Kidney capillary endothelial cell (primary cell): ENCODE data around the gene NLN.

Source experiments
- DNase-seq: peaks from one replicate; pipeline ENCODE4 v3.0.0-alpha.2; 2018; ENCODE audit warnings: low spot score

NLN gene

DNA sequence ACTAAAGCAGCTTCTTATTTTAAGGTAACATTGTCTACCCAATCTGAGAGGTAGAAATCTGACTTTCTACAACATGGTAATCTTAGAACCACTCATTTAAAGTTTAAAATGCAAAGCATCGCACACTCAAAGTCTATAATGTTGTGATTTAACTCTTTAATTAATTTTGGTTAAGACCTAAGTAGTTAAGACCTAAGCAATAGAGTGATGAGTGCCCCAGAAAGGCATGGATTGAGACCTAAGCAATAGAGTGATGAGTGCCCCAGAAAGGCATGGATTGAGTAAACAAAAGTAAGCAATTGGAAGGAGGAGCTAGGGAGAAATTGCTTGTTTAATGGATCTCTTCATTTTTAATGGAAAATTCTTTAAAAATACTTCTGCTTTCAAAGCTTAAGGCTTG is 86.8 kb downstream of the NLN start:
- no peak for DNase-seq

DNA sequence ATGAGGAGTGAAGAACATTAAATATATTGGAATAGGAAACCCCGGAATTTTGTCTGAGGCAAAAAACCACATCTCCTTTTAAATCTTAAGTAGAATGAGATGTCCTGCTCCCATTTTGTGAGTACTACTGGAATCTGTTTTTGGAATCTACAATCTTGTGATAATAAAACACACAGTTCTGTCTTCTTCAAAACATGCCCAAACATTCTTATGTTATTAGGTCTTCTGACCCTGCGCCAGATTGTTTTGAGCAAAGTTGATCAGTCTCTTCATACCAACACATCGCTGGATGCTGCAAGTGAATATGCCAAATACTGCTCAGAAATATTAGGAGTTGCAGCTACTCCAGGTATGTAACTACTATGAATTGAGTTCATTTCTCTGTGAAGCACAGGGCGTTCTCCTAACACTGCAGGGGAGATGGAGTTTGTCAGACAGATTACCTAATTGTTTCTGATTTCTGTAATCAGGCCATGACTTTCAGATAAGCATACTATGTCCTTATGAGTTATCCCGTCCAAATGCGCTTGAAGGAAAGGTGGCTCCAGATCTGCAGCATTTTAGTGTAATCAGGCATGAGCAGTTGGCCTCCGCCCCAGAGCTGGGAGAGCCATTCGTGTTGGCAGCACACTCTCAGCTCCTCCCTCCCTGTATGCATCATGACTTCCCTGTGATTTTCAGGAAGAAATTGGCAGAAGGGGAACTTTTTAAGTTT is 88.0 kb downstream of the NLN start:
- no peak for DNase-seq

DNA sequence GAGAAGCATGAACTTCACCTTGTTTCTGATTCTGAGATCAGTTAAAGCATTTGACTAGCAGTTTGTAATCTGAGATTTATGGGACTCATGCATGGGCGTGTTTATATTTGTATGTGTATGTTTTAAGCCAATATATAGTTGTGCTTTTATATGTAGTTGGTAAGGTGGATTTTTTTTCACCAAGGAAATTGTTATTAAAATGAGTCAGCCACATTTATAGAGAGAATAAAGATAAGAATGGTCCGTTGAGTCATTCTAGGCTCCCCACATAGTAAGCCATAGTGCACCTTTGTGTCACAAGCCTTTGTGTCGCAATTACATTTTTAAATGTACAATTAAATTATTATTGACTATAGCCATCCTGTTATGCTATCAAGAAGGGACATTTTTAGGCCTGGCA is 89.0 kb downstream of the NLN start:
- no peak for DNase-seq

GRCh38 chr5:65811885-65812284 is 89.9 kb downstream of the NLN start:
- DNase-seq: no peak

DNA sequence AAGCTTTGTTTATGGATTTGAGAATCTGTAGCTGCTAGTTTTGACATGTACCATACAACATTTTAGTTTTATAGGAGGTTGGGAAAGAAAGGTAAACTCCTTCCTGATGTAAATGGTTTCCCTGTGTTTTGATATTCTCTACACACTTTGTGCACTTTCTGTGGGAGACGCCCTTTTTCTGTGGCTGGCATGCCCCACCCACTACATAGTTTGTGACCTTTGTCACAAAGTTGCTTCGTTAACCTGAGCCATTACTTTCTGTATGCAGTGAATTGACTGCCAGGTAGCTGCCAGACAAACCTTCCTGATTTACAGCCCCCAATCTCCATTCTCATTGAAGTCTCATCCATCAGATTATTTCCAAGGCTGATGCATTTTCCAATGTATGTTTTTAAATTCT is 90.6 kb downstream of the NLN start:
- no peak for DNase-seq

DNA sequence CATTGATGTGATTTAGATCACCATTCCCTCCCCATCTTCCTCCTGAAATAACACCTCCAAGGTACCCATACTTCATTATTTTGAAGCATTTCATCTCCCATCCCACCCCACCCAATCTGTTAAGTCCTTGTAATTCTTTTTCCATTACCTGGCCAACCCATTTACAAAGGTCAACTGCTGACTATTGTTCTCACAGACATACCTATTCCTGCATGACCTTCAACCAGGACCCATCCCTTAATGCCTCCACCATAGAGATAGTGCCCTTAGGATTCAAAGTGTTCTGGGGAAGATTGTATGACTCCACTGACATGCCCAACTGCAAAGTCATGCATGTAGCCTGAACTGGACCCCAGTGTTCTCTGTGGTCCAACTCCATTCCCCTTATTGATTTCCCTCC is 91.2 kb downstream of the NLN start:
- no peak for DNase-seq

DNA sequence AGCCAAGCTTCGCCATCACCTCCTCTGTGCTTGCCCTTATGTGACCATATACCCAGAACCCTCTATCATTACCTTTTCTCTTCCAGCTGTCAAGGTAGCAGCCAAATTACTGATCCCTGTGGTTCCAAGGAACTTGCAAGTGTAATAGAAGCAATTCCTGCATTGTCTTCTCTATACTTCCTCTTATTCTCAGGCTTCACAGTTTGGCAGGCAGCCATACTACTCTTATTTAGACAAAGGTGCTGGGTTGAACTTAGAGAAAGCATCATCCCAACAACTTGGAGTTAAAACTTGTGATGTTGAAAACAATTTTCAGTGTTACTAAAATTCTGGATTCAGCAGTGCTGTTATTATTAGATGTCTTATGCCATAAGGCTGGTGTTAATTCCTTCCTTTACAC is 93.2 kb downstream of the NLN start:
- no peak for DNase-seq

DNA sequence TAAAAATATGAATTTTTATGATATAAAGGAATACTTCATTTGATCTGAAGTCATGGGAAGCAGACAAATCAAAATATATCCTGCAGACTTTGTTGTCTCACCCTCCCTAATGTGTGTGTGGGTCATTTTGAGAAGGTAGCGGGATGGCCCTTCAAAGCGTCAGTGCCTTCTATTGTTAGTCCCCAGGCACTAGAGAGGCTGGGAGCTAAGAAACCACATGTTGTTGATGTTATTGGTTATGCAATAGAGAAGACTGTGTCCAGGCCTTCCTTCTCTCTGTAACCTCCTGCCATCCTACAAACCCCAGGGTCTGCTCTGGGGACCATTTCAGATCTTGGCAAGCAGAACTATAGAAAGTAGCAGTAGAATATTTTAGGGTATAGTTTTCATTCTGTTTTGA is 94.7 kb downstream of the NLN start:
- no peak for DNase-seq

- no peak for DNase-seq
These were observed 95.9 kb downstream of the NLN start for GRCh38 chr5:65817931-65818330.

DNA sequence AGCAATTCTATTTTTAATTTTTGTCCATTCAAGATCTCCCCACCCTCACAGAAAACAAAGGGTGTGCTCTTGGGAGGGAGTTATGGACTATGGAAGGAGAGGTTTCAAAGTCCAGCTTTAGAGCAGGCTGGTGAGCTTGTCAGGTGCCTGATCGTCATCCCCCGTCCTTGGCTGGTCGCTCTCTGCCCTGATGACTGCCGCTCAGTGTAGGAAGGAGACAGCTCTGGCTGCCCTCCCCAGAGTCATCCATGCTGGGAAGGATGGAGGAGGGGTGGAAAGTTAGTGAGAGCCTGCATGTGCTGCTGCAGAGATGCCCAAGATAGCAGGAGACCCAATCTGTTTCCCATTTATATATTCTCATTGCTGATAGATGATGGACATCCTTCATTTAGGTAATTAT is 96.6 kb downstream of the NLN start:
- no peak for DNase-seq

DNA sequence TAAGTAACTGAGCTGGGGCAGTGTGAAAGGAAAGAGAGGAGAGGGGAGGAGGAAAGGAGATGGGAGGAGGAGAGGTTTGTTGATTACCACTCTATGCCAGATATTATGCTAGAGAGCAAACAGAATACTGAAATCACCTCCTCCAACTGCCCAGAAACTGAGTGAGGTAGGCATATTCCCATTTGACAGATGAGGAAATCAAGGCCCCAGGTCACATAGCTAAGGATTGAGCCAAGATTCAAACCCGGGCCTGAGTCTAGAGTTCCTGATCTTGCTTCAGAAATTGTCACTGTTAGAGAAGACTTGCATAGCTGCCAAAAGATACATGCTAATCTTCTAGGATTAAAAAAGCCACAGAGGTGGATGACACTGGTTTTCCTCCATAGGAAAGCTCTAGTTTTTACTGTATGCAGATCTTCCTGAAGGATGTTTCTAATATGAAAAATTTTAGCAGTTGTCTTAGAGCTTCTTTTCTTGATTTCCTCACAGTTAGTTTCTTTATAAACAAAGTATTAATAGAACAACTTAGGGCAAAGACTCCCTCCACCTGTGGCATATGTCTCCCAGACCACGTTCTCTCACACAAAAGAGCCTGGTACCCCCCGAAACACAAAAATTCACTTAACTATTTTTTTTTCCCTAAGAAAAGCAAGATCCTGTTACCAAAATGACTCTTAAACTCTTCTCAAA is 97.4 kb downstream of the NLN start:
- no peak for DNase-seq

- peak; percentile 31 for DNase-seq
These were observed 97.9 kb downstream of the NLN start for GRCh38 chr5:65819905-65820240.

DNA sequence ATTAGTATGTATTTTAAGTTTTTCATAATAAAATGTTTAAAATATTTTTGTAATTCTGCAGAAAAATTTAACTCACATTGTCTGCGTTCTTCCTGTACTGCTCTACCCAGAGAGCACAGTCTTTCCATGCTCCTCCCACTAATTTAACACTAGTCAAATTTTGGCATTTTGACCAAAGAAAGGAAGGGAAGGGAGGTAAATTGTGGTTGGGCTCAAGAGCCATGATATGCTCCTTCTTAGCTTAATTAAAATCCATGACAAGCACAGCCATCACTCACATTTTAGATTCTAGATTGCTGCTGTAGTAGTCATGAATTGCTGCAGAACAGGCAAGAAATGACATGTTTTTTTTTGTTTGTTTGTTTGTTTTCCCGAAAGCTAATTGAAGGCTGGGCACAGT is 98.4 kb downstream of the NLN start:
- no peak for DNase-seq

GRCh38 chr5:65821966-65822365 is 100.0 kb downstream of the NLN start:
- DNase-seq: no peak

- no peak for DNase-seq
These were observed 100.7 kb downstream of the NLN start for GRCh38 chr5:65822710-65823109.

DNA sequence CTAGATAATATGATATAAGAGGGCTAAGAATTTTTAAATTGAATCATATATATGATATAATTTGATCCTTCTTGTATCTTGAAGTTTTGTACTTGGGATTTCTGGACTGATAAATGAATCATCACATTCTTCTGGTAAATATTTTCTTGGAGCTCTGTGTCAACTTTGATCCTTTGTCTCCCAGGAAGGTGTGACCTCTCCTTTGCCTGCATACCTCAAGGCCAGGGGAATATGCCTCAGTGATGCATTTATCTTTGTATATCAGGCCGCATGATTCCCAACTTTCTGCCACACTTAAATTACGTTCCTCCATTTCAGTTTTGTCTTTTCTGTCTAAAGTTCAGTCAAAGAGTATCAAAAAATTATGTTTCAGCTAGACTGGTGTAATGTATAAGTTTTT is 101.2 kb downstream of the NLN start:
- DNase-seq: no peak

DNA sequence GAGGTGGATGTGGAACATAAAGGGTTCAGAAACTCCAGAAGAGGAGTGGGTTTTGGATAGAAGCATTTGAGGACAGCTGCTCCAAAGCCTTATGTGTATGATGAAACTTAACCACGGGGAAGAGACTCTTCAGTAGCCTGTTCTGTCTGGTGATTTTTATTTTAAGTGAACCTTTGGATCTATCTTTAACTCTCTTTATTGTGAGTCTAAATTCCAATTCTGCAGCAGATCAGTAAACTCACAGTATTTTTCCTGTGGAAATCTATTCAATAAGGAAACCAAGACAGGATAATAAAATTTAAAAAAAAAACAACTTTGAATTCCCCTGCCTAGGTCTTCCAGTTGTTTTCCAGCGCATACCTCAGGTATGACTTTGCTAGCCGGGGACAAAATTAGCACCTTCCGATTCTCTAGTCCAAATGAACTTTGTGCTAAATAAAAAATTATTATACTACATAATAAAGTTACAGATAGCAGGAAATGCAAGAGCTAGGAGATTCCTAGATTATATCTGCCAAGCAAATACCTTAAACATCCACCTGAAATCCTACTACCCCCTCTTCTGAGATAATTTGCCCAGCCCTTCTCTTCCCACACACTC is 101.9 kb downstream of the NLN start:
- DNase-seq: no peak

- DNase-seq: no peak
These were observed 103.7 kb downstream of the NLN start for GRCh38 chr5:65825408-65826328.

DNA sequence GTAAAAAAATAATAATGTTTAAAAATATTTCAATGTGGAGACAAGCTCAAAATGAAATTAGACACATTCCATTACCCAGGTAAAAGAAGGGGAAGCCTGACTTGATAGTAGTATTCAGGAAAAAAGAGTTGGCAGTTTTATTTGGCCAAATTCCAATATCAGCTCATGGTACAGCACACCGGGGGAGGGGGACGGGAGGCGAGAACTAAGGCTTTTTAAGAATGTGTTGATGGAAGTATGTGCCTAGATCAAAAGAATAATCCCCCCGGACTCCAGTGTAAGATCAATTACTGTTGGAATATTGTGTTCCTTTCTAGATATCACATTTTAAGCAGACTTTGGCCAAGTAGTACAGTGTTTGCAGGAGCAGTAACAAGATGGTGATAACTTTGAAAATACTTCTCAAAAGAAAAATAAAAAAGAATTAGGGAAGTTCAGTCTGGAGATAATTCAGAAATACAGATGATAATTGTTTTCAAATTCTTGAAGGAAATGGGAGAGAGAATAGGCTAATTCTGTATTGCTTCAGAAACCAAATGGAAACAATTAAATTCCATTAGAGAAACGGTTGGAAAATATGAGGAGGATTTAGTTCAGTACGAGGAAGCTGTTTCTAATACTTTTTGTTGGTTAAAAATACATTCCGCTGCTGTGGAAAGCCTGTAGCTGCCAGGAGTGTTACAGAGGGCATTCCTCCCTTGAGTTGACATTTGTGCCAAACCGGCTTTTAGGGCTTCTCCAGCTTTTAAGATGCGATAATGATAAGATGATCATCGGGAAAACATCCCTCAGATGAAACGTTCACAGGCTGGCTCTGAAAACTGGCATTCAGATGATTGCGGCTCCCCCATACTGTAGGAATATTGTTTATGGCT is 106.3 kb downstream of the NLN start:
- DNase-seq: no peak

DNA sequence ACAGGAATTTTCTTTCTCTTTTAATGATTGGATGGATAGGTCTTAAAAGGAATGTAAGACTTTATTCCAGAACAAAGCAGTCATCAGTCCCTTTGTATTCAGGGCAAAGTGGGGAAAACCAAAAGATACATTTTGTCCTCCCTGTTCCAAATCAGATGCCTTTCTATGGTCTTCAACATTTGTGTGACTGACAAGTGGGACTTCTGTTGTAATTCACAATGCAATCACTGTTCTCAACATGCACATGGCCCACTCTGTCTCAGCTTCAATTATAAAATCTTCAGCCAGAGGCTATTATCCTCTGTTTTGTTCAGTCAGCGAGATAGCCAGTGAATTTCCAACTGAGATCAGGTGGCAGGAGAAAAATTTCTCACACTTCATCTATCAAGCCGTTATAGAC is 108.9 kb downstream of the NLN start:
- no peak for DNase-seq

- DNase-seq: no peak
These were observed 109.3 kb downstream of the NLN start for GRCh38 chr5:65831276-65831675.

GRCh38 chr5:65832152-65832551 is 110.1 kb downstream of the NLN start:
- no peak for DNase-seq
